H1 (cell line): ENCODE results near the gene IFITM10. TPM values are rescaled to one million over a fixed set of nuclear protein-coding genes. Genes with fewer than 3 reads are reported as not detected.
A peak's percentile ranks its signal among the peaks of the same experiment; 100 is the strongest.

Experiments used
- CTCF ChIA-PET: fragments of 300-600 bp; sonication (Branson Sonifier 250); formaldehyde crosslinking; loops from one replicate; lab custom pipeline; 2021; ENCODE audit not compliant: partially characterized antibody; lab: Charles Lee
- POLR2A ChIA-PET: fragments of 300-600 bp; sonication (Branson Sonifier 250); formaldehyde crosslinking; loops from one replicate; lab custom pipeline; 2021; ENCODE audit warnings: inconsistent platforms; ENCODE audit not compliant: partially characterized antibody; lab: Charles Lee
- DNase-seq, 2 experiments: peaks; one replicate each; pipeline versions ENCODE4 v3.0.0 to v3.0.0-alpha.2; 2010 to 2022; ENCODE audit warnings: low spot score in 2 of 2, low read depth in 1 of 2, mixed read lengths in 1 of 2
- FAIRE-seq: peaks from 2 replicates; lab custom pipeline; 2011; peaks lifted over from hg19 to GRCh38; lab: Jason Lieb, UNC
- H2AFZ ChIP-seq: 2 replicates; pipeline ENCODE4 v1.8.1; 2012; ENCODE audit warnings: low read length, inconsistent platforms
- H2AK5ac ChIP-seq: 2 replicates; pipeline ENCODE4 v1.6.1; 2013; ENCODE audit warnings: low read depth, low read length
- H2BK120ac ChIP-seq: replicated peaks from 2 replicates; pipeline ENCODE3; 2013; ENCODE audit warnings: low read depth, low read length, inconsistent platforms
- H2BK12ac ChIP-seq: 2 replicates; pipeline ENCODE4 v1.6.1; 2013; ENCODE audit warnings: low read depth, low read length
- H2BK15ac ChIP-seq: 2 replicates; pipeline ENCODE4 v1.6.1; 2013; ENCODE audit warnings: low read length
- H2BK20ac ChIP-seq: 2 replicates; pipeline ENCODE4 v1.6.1; 2013; ENCODE audit warnings: low read length
- H2BK5ac ChIP-seq: 2 replicates; pipeline ENCODE4 v1.6.1; 2013; ENCODE audit warnings: low read depth, low read length
- H3K14ac ChIP-seq: 2 replicates; pipeline ENCODE4 v1.6.1; 2013; ENCODE audit warnings: inconsistent platforms; ENCODE audit not compliant: insufficient read length
- H3K18ac ChIP-seq: 2 replicates; pipeline ENCODE4 v1.6.1; 2013; ENCODE audit warnings: low read length; ENCODE audit errors: extremely low read depth
- H3K23ac ChIP-seq: 2 replicates; pipeline ENCODE4 v1.6.1; 2013; ENCODE audit warnings: inconsistent platforms; ENCODE audit not compliant: insufficient read length
- H3K23me2 ChIP-seq: 2 replicates; pipeline ENCODE4 v1.6.1; 2013; ENCODE audit warnings: low read depth, low read length
- H3K27ac ChIP-seq: 2 replicates; pipeline ENCODE4 v1.6.1; 2011; ENCODE audit warnings: low read depth, low read length, inconsistent platforms
- H3K27me3 ChIP-seq, 4 experiments: replicated peaks in 1 of 4; 1 replicate in 1 of 4; 2 replicates in 3 of 4; pipeline versions ENCODE4 v1.6.1 to v1.8.1; 2011 to 2013; ENCODE audit warnings: low read length in 3 of 4, mild to moderate bottlenecking in 3 of 4, inconsistent platforms in 2 of 4, mixed read lengths in 2 of 4, moderate library complexity in 1 of 4; ENCODE audit not compliant: control insufficient read depth in 3 of 4, insufficient read depth in 3 of 4; ENCODE audit errors: extremely low read depth in 1 of 4
- H3K36me3 ChIP-seq, 4 experiments: 2 replicates each; pipeline versions ENCODE4 v1.6.1 to v1.8.1; 2011 to 2013; ENCODE audit warnings: mild to moderate bottlenecking in 4 of 4, low read length in 3 of 4, moderate library complexity in 2 of 4, control low read depth in 1 of 4, inconsistent platforms in 1 of 4; ENCODE audit not compliant: insufficient read depth in 4 of 4, control insufficient read depth in 2 of 4
- H3K4ac ChIP-seq: replicated peaks from 2 replicates; pipeline ENCODE3; 2013; ENCODE audit warnings: low read length, low read depth, mixed read lengths, inconsistent platforms; ENCODE audit not compliant: insufficient read length
- H3K4me1 ChIP-seq, 4 experiments: replicated peaks in 1 of 4; 1 replicate in 1 of 4; 2 replicates in 3 of 4; pipeline versions ENCODE4 v1.6.1 to v1.8.1; 2011 to 2013; ENCODE audit warnings: low read length in 3 of 4, inconsistent platforms in 2 of 4, mixed read lengths in 1 of 4; ENCODE audit not compliant: insufficient read depth in 4 of 4, control insufficient read depth in 3 of 4
- H3K4me2 ChIP-seq, 2 experiments: 2 replicates each; pipeline versions ENCODE4 v1.6.1 to v1.8.1; 2011 to 2013; ENCODE audit warnings: low read depth in 2 of 2, low read length in 2 of 2, control low read depth in 1 of 2, inconsistent platforms in 1 of 2, mild to moderate bottlenecking in 1 of 2; ENCODE audit not compliant: insufficient read depth in 1 of 2
- H3K4me3 ChIP-seq, 4 experiments: fragments of 200-600, 300-600 bp in 1 of 4; sonication (generic), shearing (Covaris generic), sonication (Bioruptor Twin) in 1 of 4; 2 replicates each; pipeline versions ENCODE4 v1.5.1 to v1.8.1; 2011 to 2016; ENCODE audit warnings: low read length in 4 of 4, low read depth in 3 of 4, control low read depth in 2 of 4, inconsistent platforms in 2 of 4, mild to moderate bottlenecking in 2 of 4, mixed read lengths in 1 of 4, moderate library complexity in 1 of 4; ENCODE audit not compliant: insufficient read depth in 2 of 4; ENCODE audit errors: extremely low read depth in 1 of 4
- H3K56ac ChIP-seq: replicated peaks from 2 replicates; pipeline ENCODE3; 2013; ENCODE audit warnings: low read depth, mild to moderate bottlenecking, mixed read lengths, low read length, inconsistent platforms; ENCODE audit not compliant: insufficient read length
- H3K79me1 ChIP-seq: 2 replicates; pipeline ENCODE4 v1.6.1; 2013; ENCODE audit warnings: low read depth, low read length, control low read depth
- H3K79me2 ChIP-seq, 2 experiments: 2 replicates each; pipeline versions ENCODE4 v1.6.1 to v1.8.1; 2012 to 2013; ENCODE audit warnings: low read length in 2 of 2, mild to moderate bottlenecking in 2 of 2, inconsistent platforms in 1 of 2; ENCODE audit not compliant: insufficient read depth in 2 of 2, control insufficient read depth in 1 of 2
- H3K9ac ChIP-seq, 4 experiments: replicated peaks in 1 of 4; 1 replicate in 1 of 4; 2 replicates in 3 of 4; pipeline versions ENCODE4 v1.6.1 to v1.8.1; 2011 to 2013; ENCODE audit warnings: low read depth in 3 of 4, low read length in 3 of 4, control low read depth in 2 of 4, mild to moderate bottlenecking in 2 of 4, moderate library complexity in 2 of 4, inconsistent platforms in 1 of 4; ENCODE audit errors: extremely low read depth in 1 of 4
- H3K9me3 ChIP-seq, 2 experiments: 2 replicates each; pipeline versions ENCODE4 v1.6.1 to v1.8.1; 2012 to 2013; ENCODE audit warnings: mild to moderate bottlenecking in 2 of 2, moderate library complexity in 2 of 2, control low read depth in 1 of 2, inconsistent platforms in 1 of 2, low read depth in 1 of 2, low read length in 1 of 2, mixed read lengths in 1 of 2; ENCODE audit not compliant: insufficient read depth in 2 of 2
- H4K20me1 ChIP-seq, 2 experiments: replicated peaks in 1 of 2; 2 replicates each; pipeline versions ENCODE3 to v1.8.1; 2011 to 2013; ENCODE audit warnings: inconsistent platforms in 2 of 2, low read length in 2 of 2, mild to moderate bottlenecking in 1 of 2; ENCODE audit not compliant: insufficient read depth in 2 of 2, control insufficient read depth in 1 of 2
- H4K5ac ChIP-seq: 2 replicates; pipeline ENCODE4 v1.6.1; 2013; ENCODE audit warnings: low read length, low read depth, mixed read lengths, inconsistent platforms; ENCODE audit not compliant: insufficient read length
- H4K8ac ChIP-seq: 2 replicates; pipeline ENCODE4 v1.8.0; 2013; ENCODE audit warnings: mild to moderate bottlenecking, moderate library complexity, low read length, inconsistent platforms; ENCODE audit not compliant: insufficient read depth; ENCODE audit errors: extremely low read depth
- H4K91ac ChIP-seq: replicated peaks from 2 replicates; pipeline ENCODE3; 2013; ENCODE audit warnings: low read length, mixed read lengths, inconsistent platforms; ENCODE audit not compliant: insufficient read length
- CHD2 ChIP-seq: IDR thresholded peaks from 2 replicates; pipeline ENCODE4 v1.6.1; 2012; ENCODE audit warnings: low read length, improper control_type of control experiment
- CTBP2 ChIP-seq: IDR thresholded peaks from 2 replicates; pipeline ENCODE4 v1.7.0; 2011; ENCODE audit warnings: borderline replicate concordance, mild to moderate bottlenecking, moderate library complexity, mixed read lengths, low read length; ENCODE audit not compliant: insufficient read depth, insufficient read length
- CTCF ChIP-seq, 3 experiments: IDR thresholded peaks; 1 replicate in 2 of 3; 2 replicates in 1 of 3; pipeline versions ENCODE4 v1.5.1 to v1.6.1; 2011; ENCODE audit warnings: low read length in 3 of 3, mild to moderate bottlenecking in 3 of 3, inconsistent platforms in 2 of 3, low read depth in 1 of 3, moderate library complexity in 1 of 3; ENCODE audit not compliant: insufficient read depth in 1 of 3; ENCODE audit errors: control extremely low read depth in 1 of 3
- HDAC2 ChIP-seq, 2 experiments: fragments of 300-600 bp in 1 of 2; sonication (generic) in 1 of 2; IDR thresholded peaks; 2 replicates each; pipeline ENCODE4 v1.6.1; 2011 to 2012; ENCODE audit warnings: low read depth in 2 of 2, low read length in 2 of 2, mild to moderate bottlenecking in 2 of 2, moderate library complexity in 2 of 2, borderline replicate concordance in 1 of 2, inconsistent platforms in 1 of 2
- RFX5 ChIP-seq: IDR thresholded peaks from 2 replicates; pipeline ENCODE4 v1.6.1; 2011; ENCODE audit warnings: low read depth, low read length, improper control_type of control experiment, borderline replicate concordance
- TBP ChIP-seq: IDR thresholded peaks from 2 replicates; pipeline ENCODE4 v1.6.1; 2011; ENCODE audit warnings: low read depth, low read length, improper control_type of control experiment
- USF2 ChIP-seq: IDR thresholded peaks from 2 replicates; pipeline ENCODE4 v1.6.1; 2011; ENCODE audit warnings: low read length, improper control_type of control experiment
- WGBS, 2 experiments: shearing (Covaris generic) in 1 of 2; methylation state at CpG; one replicate each; pipeline versions ENCODE4 v1.1.6 to v1.1.7; 2013 to 2015; ENCODE audit warnings: low lambda C conversion rate in 2 of 2, mixed read lengths in 2 of 2, inconsistent platforms in 1 of 2, low coverage in 1 of 2, missing lambda C conversion rate in 1 of 2; ENCODE audit not compliant: insufficient replicate concordance in 2 of 2, insufficient coverage in 1 of 2, insufficient read length in 1 of 2; ENCODE audit errors: extremely low coverage in 1 of 2, missing lambda C conversion rate in 1 of 2; 5-methylcytosine and 5-hydroxymethylcytosine counted together
- polyA plus RNA-seq, 7 experiments: library from polyadenylated mRNA; depleted of rRNA in 3 of 7; stranded (reverse) in 5 of 7; unstranded in 2 of 7; fragments of >200 nt in 5 of 7; fragments of 200-250 nt in 2 of 7; gene quantifications; 1 replicate in 5 of 7; 2 replicates in 1 of 7; 4 replicates in 1 of 7; pipeline versions ENCODE4 v1.2.1 to v1.2.3, GENCODE V29; 2011 to 2013; ENCODE audit warnings: missing spikeins in 2 of 7, mixed read lengths in 2 of 7
- total RNA-seq: library from RNA; stranded (reverse); fragmentation: NEBNext Ultra II Directional; extraction: Animal tissue kit (Norgen Biotek cat#: 25700); gene quantifications from 2 replicates; pipeline ENCODE4 v1.2.1, GENCODE V29; 2021

The IFITM10 gene
- total and polyA plus RNA-seq, 2 of the 8 experiments (the other 6 are each of a cell fraction or from before 2014, with no cell fraction given) = 0.08 to 0.22 TPM

GRCh38 chr11:1761857-1762536 lies 11.6 kb upstream of the IFITM10 start:
- 89% methylated on average over 12 of the region's 12 CpGs; no CpG with 5 or more reads in 1 of the 2 experiments for WGBS, 2 experiments
- TF ChIP-seq USF2 = no peak
- no peak for TF ChIP-seq CHD2
- TF ChIP-seq CTBP2 = no peak
- no peak for TF ChIP-seq HDAC2 (IDR thresholded peaks at IDR 0.05; ENCODE audit: borderline replicate concordance in 1 of 2, low read depth in 2 of 2, low read length in 2 of 2)
- TF ChIP-seq TBP = no peak
- no peak for TF ChIP-seq RFX5
- no peak for TF ChIP-seq CTCF (IDR thresholded peaks at IDR 0.05; ENCODE audit: control extremely low read depth in 1 of 3, insufficient read depth in 1 of 3, low read depth in 1 of 3, low read length in 3 of 3)

More at GRCh38 chr11:1761857-1762536, 11.6 kb upstream of the IFITM10 start:
- no peaks in the 10 kb centered on the region for H3K9me3 ChIP-seq
- H2BK120ac ChIP-seq = no peak overlapping the region
- peaks cover 6% of the 10 kb centered on the region; the same call in 1 of the 2 replicates for H3K23me2 ChIP-seq
- no peaks in the 10 kb centered on the region for H3K27me3 ChIP-seq
- no peak overlapping the region for H4K91ac ChIP-seq
- peak overlapping the region; percentile 22; the same call in 1 of the 2 replicates for H4K8ac ChIP-seq
- H3K36me3 ChIP-seq = peaks cover 0 to 18% (median 2%) of the 10 kb centered on the region in 4 experiments; a peak in 5 of 8 replicates
- ChIA-PET CTCF (interaction anchor here (0.7 to 2.1 kb wide), 5 partner anchors 65 to 115 kb away, joined by 3 to 7 read pairs (median 3); no protein-coding TSS in a partner anchor), POLR2A (interaction anchor here (0.6 to 2.4 kb wide), 5 partner anchors 9 to 20 kb away, joined by 3 to 6 read pairs (median 3); no protein-coding TSS in a partner anchor)
- no peak overlapping the region for H2BK12ac ChIP-seq
- no peak overlapping the region for H3K9ac ChIP-seq
- no peak overlapping the region for H4K5ac ChIP-seq
- no peak overlapping the region for H3K18ac ChIP-seq
- no peak overlapping the region for H3K23ac ChIP-seq
- DNase-seq = no peak
- no peak overlapping the region for H2BK5ac ChIP-seq
- H2BK15ac ChIP-seq = no peak overlapping the region
- no peak overlapping the region for H3K4ac ChIP-seq
- H2BK20ac ChIP-seq = no peak overlapping the region
- 0 out of 2 replicates have a peak, but pooled peaks cover 2% of the 10 kb centered on the region for H3K79me1 ChIP-seq
- FAIRE-seq = no peak
- peaks cover 0 to 12% of the 10 kb centered on the region in 2 experiments; a peak in 2 of 4 replicates for H3K79me2 ChIP-seq
- H2AK5ac ChIP-seq = no peak overlapping the region
- no peak overlapping the region for H3K56ac ChIP-seq
- no peak overlapping the region for H3K27ac ChIP-seq
- H2AFZ ChIP-seq = no peak overlapping the region
- H3K4me2 ChIP-seq = peak overlapping the region in 1 of 2 experiments; percentile 86; a peak in 1 of 4 replicates
- no peak overlapping the region for H3K14ac ChIP-seq
- peaks cover 0 to 6% (median 3%) of the 10 kb centered on the region in 4 experiments; a peak in 5 of 7 replicates for H3K4me1 ChIP-seq
- H3K4me3 ChIP-seq = no peak overlapping the region
- peaks cover 2 to 9% of the 10 kb centered on the region in 2 experiments for H4K20me1 ChIP-seq
